ENCODE measurements around the gene TRIP13.
"Not testable (repeated sequence)": the region's sequence is repeated elsewhere in the genome, so short reads cannot be mapped to it uniquely, and the experiment has no call there.

Gene TRIP13

GRCh38 chr5:937151-937924 lies 44.7 kb downstream of the TRIP13 start:
- DNase-seq (ENCODE audit: low read depth) = no peak

DNA sequence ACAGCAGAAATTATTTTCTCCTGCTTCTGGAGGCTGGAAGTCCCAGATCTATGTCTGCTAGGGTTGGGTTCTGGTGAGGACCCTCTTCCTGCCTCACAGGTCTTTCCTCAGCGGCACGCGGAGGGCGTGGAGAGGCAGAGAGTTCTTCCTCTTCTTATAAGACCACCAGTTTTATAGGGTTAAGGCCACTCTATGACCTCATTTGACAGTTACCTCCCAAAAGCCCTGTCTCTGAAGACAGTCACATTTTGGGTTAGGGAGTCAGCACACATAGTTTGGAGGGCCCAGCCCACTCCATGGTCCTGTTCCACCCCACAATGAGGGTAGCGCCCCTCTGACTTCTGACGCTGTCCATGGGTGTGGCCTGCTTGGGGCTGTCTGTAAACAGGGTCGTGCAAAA lies 46.7 kb downstream of the TRIP13 start:
- DNase-seq (ENCODE audit: low read depth) = no peak

- DNase-seq (ENCODE audit: low read depth) = not testable (repeated sequence)
Measured at GRCh38 chr5:940741-941140, 48.1 kb downstream of the TRIP13 start.

GRCh38 chr5:943201-943917 lies 50.7 kb downstream of the TRIP13 start:
- no peak for DNase-seq (ENCODE audit: low read depth)

DNA sequence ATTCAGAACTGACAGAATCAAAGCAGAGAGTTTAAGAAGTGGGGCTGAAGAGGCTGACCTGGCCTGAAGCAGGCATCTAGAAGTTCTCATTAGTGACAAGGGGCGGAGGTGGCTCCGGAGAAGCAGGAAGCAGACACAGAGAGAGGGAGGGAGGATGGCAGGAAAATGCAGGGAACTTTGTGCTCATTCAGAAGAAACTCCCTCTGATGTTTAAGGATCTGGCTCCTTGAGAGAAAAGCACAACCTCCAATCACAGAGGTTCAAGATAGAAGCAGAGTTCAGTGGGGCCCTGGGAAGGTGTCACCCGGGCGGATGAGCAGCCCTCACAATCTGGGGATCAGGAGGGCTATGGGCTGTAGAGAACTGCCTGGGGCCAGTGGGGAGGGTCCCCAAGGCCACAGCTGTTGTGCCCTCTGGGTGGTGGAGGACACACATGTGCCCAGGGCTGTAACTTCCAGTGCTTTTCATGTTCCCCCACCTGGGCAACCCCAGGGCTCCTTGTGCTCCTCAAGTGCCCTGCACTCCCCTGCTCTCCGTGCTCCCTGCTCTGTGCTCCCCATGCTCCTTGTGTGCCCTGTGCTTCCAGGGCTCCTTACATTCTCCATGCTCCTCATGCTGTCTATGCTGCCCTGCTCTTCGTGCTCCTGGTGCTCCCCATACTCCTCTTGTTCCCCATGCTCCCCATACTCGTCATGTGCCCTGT lies 51.4 kb downstream of the TRIP13 start:
- DNase-seq (ENCODE audit: low read depth) = no peak

DNA sequence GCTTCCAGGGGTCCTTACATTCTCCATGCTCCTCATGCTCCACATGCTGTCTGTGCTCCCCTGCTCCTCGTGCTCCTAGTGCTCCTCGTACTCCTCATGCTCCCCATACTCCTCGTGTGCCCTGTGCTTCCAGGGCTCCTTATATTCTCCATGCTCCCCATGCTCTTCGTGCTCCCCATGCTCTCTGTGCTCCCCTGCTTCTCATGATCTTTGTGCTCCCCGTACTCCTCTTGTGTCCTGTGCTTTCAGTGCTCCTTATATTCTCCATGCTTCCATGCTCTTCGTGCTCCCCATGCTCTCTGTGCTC lies 51.9 kb downstream of the TRIP13 start:
- DNase-seq (ENCODE audit: low read depth) = no peak

DNA sequence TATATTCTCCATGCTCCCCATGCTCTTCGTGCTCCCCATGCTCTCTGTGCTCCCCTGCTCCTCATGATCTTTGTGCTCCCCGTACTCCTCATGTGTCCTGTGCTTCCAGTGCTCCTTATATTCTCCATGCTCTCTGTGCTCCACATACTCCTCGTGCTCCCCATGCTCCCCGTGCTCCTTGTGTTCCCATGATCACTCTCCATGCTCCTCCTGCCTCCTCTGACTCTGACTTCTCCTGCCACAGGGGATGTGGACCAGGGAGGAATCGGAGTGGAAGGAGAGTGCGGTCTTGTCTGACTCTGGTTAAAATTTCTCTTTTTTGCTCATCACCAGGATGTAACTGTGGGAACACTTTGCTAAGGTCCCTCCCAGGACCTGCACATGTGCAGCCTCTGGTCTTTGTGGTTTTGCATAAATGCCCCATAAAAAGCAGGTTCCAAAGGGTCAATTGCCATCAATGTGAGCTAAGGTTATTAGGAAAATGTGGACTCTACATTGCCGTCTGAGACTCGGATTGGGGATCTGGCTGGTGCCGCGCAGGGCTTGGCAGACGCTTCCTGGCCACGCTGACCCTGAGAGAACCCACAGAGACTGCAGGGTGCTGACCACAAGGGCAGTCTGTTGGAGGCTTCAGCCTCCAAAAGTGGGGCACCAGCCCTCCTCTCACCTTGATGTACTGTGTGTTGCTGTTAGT lies 52.5 kb downstream of the TRIP13 start:
- DNase-seq (ENCODE audit: low read depth) = no peak

DNA sequence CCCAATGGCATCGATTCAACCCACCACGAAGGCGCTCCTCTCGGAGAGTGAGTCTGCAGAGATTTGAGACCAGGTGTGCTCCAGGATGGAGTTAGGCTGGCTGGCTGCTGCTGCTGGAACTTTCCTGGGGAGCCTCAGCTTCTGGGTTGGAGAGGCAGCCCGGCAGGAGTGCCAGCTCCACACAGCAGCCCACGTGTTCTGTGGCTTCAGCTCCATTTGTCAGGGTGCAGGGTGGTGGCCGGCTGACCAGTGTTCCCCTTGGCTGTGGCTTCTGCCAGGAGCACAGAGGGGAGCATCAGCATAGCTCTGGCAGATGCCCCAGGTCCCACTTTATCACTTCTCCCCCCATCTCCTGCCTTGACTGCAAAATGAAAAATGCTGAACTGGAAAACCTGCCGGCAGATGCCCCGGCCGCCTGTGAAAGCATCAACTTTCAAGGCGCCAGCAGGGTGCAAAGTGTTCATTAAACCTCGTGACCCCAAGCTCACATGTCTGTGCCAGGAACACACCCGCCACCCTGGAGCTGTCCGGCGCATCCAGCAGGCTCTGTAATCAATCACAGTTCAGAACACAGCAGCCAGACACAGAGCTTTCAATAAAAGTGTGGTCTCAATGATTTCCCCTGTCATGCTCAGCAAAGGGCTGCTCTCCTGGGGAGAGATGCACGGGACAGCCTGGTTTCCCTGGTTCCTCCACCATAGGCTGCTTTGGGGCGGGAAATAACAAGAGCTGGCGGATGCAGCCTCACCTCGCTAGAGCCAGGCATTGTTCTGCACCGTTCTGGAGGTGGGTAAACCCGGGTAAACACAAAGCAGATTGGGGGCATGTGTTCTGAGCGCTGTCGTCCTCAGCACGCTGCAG lies 53.2 kb downstream of the TRIP13 start:
- DNase-seq (ENCODE audit: low read depth) = no peak

GRCh38 chr5:946720-947625 lies 54.3 kb downstream of the TRIP13 start:
- no peak for DNase-seq (ENCODE audit: low read depth)

- no peak for DNase-seq (ENCODE audit: low read depth)
Measured at GRCh38 chr5:947626-948471, 55.2 kb downstream of the TRIP13 start.

- DNase-seq (ENCODE audit: low read depth) = no peak
Measured at GRCh38 chr5:948472-949274, 56.0 kb downstream of the TRIP13 start.

DNA sequence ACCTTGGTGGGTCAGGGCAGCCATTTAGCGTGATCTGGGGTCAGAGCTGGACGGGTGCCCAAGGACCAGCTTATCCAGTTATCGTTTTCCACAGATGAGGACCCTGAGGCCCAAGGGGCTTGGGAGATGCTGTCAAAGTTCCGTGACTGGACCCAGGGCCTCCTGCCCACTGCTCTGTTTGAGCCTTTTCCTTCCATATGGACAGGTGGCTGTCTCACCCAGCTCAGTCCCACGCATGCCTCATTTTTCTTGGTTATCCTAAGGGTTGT lies 56.5 kb downstream of the TRIP13 start:
- no peak for DNase-seq (ENCODE audit: low read depth)

DNA sequence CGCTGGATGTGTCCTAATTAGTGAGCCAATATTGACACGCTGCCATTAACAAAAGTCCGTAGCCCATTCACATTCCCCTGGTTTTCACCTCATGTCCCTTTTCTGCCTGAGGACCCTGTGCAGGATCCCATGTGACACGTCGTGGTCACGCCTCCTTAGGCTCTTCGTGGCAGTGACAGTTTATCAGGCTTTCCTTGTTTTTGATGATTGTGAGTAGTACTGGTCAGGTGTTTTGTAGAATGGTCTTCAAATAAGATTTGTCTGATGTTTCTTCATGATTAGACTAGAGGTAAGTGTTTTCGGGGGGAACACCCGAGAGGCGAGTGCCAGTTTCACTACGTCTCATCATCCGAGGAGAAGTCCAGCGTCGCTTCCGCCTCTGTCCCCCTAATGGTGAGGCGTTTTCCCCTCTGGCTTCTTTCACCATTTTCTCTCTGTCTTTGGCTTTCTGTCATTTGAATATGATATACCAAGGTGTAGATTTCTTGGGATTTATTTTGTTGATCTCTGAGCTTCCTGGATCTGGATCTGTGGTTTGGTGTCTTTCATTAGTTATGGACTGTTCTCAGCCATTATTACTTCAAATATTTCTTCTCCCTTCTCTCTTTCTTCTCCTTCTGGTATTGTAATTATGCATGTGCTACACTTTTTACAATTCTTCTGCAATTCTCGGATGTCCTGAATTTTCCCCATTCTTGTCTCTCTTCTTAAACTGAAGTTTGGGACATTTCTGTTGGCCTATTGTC lies 57.3 kb downstream of the TRIP13 start:
- no peak for DNase-seq (ENCODE audit: low read depth)

DNA sequence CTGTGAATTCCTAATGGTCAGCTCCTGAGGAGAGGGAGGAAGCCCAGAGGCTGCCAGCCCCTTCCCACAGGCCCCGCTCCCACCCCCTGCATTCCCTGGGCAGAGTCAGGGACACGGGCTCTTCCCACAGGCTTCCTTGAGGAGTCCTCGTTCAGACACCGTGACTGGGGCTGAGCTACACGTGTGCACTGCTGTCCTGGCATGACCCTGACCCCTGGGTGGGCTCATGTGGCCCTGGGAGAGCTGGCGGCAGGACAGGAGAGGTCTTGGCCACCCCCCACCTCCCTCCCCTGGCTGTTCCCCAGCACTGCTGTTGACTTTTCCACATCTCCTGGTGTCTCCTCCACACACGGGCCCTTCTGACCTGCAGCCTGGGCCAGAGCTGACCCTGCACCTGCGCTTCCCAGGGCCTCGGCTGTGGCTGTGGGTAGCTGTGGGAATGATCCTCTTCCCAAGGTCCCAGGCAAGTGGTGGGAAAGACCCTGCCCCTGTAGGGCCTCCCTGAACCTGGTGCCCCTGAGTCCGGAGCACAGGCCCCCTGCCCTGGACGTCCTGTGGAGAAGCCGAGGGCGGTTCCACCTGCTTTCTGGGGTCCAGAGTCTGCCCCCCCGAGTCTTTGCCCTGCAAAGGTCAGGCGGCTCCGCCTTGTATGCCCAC lies 59.4 kb downstream of the TRIP13 start:
- DNase-seq (ENCODE audit: low read depth) = no peak

- DNase-seq (ENCODE audit: low read depth) = no peak
Measured at GRCh38 chr5:952597-953271, 60.0 kb downstream of the TRIP13 start.

- DNase-seq (ENCODE audit: low read depth) = no peak
Measured at GRCh38 chr5:953535-954449, 61.1 kb downstream of the TRIP13 start.

Data from HS-27A (cell line).